A549 (cell line): Measurements from ENCODE around the gene MRPL45. TPM values are rescaled to one million over a fixed set of nuclear protein-coding genes. Genes with fewer than 3 reads are reported as not detected.

Experiments
- ATAC-seq, 2 experiments: fragments of 200-7000 bp in 1 of 2; fragments of >200 bp in 1 of 2; cut with Nextera tagmentation in 1 of 2; cut with Tn5 transposase in 1 of 2; 3 replicates each; pipeline versions ENCODE4 v1.8.0 to v1.9.1; 2018 to 2020; ENCODE audit warnings: mild to moderate bottlenecking in 1 of 2, moderate library complexity in 1 of 2
- CTCF ChIA-PET: fragments of 300-600 bp; sonication (Branson Sonifier 250); formaldehyde crosslinking; extraction: SDS; loops from one replicate; lab custom pipeline; 2021; ENCODE audit warnings: antibody characterized with exemption, inconsistent platforms; lab: Yijun Ruan, JAX
- POLR2A ChIA-PET: fragments of 350-600 bp; formaldehyde crosslinking; extraction: SDS; loops from one replicate; lab custom pipeline; 2021; ENCODE audit warnings: antibody characterized with exemption, inconsistent platforms; lab: Yijun Ruan, JAX
- DNase-seq, 2 experiments: peaks; one replicate each; pipeline versions ENCODE4 v3.0.0 to v3.0.0-alpha.2; 2011 to 2016; ENCODE audit warnings: low read depth in 1 of 2, low spot score in 1 of 2
- FAIRE-seq: peaks from 2 replicates; lab custom pipeline; 2011; peaks lifted over from hg19 to GRCh38; lab: Jason Lieb, UNC
- H3K27ac ChIP-seq, 2 experiments: fragments of >200 bp; sonication (Bioruptor Twin); formaldehyde crosslinking; 3 replicates each; pipeline ENCODE4 v1.5.1; 2016 to 2017
- H3K4me1 ChIP-seq: fragments of >200 bp; sonication (Bioruptor Twin); formaldehyde crosslinking; 3 replicates; pipeline ENCODE4 v1.6.1; 2016
- H3K4me2 ChIP-seq: fragments of >200 bp; sonication (Bioruptor Twin); formaldehyde crosslinking; 3 replicates; pipeline ENCODE4 v1.6.1; 2016
- H3K4me3 ChIP-seq: fragments of >200 bp; sonication (Bioruptor Twin); formaldehyde crosslinking; 3 replicates; pipeline ENCODE4 v1.5.1; 2016
- H3K9me3 ChIP-seq: fragments of >200 bp; sonication (Bioruptor Twin); formaldehyde crosslinking; 3 replicates; pipeline ENCODE4 v1.6.1; 2016
- BHLHE40 ChIP-seq: IDR thresholded peaks from 2 replicates; pipeline ENCODE4 v1.6.1; 2012; ENCODE audit warnings: low read depth, low read length, inconsistent platforms
- HEYL ChIP-seq: fragments of 250-450 bp; sonication (Bioruptor Pico); IDR thresholded peaks from 2 replicates; pipeline ENCODE4 v1.8.0; 2021; ENCODE audit warnings: mild to moderate bottlenecking, moderate library complexity
- HOXB13 ChIP-seq: fragments of 250-450 bp; sonication (Bioruptor Pico); IDR thresholded peaks from 2 replicates; pipeline ENCODE4 v1.5.0; 2020; ENCODE audit warnings: low read depth, mild to moderate bottlenecking, moderate library complexity
- KDM5A ChIP-seq: fragments of 200-600 bp; sonication (generic); IDR thresholded peaks from 2 replicates; pipeline ENCODE4 v1.6.1; 2016; ENCODE audit warnings: antibody characterized with exemption, mild to moderate bottlenecking
- MAFK ChIP-seq: fragments of 450-650 bp; IDR thresholded peaks from 2 replicates; pipeline ENCODE4 v1.6.1; 2014; ENCODE audit not compliant: partially characterized antibody
- NFE2L2 ChIP-seq: fragments of 150-350 bp; conservative IDR thresholded peaks from 2 replicates; pipeline ENCODE4 v1.6.1; 2014; ENCODE audit warnings: low read length
- NR3C1 ChIP-seq: fragments of >200 bp; sonication (Bioruptor Twin); formaldehyde crosslinking; IDR thresholded peaks from 3 replicates; pipeline ENCODE4 v1.6.1; 2017
- POLR2AphosphoS2 ChIP-seq: conservative IDR thresholded peaks from 2 replicates; pipeline ENCODE4 v1.6.1; 2012; ENCODE audit warnings: low read length, improper control_type of control experiment, inconsistent platforms
- RAD21 ChIP-seq, 2 experiments: fragments of >200 bp in 1 of 2; sonication (Bioruptor Twin) in 1 of 2; formaldehyde crosslinking in 1 of 2; IDR thresholded peaks in 1 of 2; conservative IDR thresholded peaks in 1 of 2; 2 replicates in 1 of 2; 3 replicates in 1 of 2; pipeline ENCODE4 v1.6.1; 2012 to 2018; ENCODE audit warnings: inconsistent platforms in 1 of 2
- SREBF2 ChIP-seq: fragments of 450-650 bp; IDR thresholded peaks from 2 replicates; pipeline ENCODE4 v1.6.1; 2014; ENCODE audit warnings: mild to moderate bottlenecking, moderate library complexity
- ZFP36 ChIP-seq: fragments of 450-650 bp; IDR thresholded peaks from 2 replicates; pipeline ENCODE4 v1.6.1; 2014; ENCODE audit warnings: borderline replicate concordance; ENCODE audit not compliant: partially characterized antibody
- ZNF302 ChIP-seq: fragments of 250-450 bp; sonication (Bioruptor Pico); IDR thresholded peaks from 2 replicates; pipeline ENCODE4 v1.9.0; 2021; ENCODE audit warnings: inconsistent platforms, mild to moderate bottlenecking, moderate library complexity
- ZSCAN20 ChIP-seq: fragments of 250-450 bp; sonication (Bioruptor Pico); IDR thresholded peaks from 2 replicates; pipeline ENCODE4 v1.8.0; 2022; ENCODE audit warnings: mild to moderate bottlenecking, moderate library complexity
- WGBS: methylation state at CpG from one replicate; pipeline ENCODE4 v1.1.6; 2017; ENCODE audit errors: missing lambda C conversion rate; 5-methylcytosine and 5-hydroxymethylcytosine counted together
- polyA plus RNA-seq, 4 experiments: library from polyadenylated mRNA; depleted of rRNA in 3 of 4; stranded (reverse); fragments of >200 nt; fragmentation: RNase III in 1 of 4; extraction: RNeasy Plus Mini Kit Qiagen cat#74134 plus additional on column Dnase treatment in 1 of 4; gene quantifications; 2 replicates in 3 of 4; 3 replicates in 1 of 4; pipeline ENCODE4 v1.2.3, GENCODE V29; 2011 to 2017
- TF ChIP-seq, protein P1 (sequence below): fragments of 450-650 bp; IDR thresholded peaks from 2 replicates; pipeline ENCODE4 v1.6.1; 2014; ENCODE audit warnings: antibody characterized with exemption
- TF ChIP-seq, protein P2 (sequence below): fragments of 150-350 bp; IDR thresholded peaks from 2 replicates; pipeline ENCODE4 v1.6.1; 2014; ENCODE audit warnings: low read depth, mild to moderate bottlenecking, low read length
- TF ChIP-seq, protein P3 (sequence below): fragments of >200 bp; sonication (Bioruptor Twin); formaldehyde crosslinking; IDR thresholded peaks from 3 replicates; pipeline ENCODE4 v1.5.1; 2016
- TF ChIP-seq, protein P4 (sequence below): fragments of 250-450 bp; sonication (Bioruptor Pico); IDR thresholded peaks from 2 replicates; pipeline ENCODE4 v1.5.0; 2021; ENCODE audit warnings: mild to moderate bottlenecking, moderate library complexity, borderline replicate concordance
- TF ChIP-seq, protein P5 (sequence below): fragments of >200 bp; sonication (Bioruptor Twin); formaldehyde crosslinking; IDR thresholded peaks from 2 replicates; pipeline ENCODE4 v1.6.1; 2016

MRPL45 gene
- polyA plus RNA-seq, 2 of the 4 experiments (the other 2 are of a cell fraction) = 69.6 to 134 TPM

DNA sequence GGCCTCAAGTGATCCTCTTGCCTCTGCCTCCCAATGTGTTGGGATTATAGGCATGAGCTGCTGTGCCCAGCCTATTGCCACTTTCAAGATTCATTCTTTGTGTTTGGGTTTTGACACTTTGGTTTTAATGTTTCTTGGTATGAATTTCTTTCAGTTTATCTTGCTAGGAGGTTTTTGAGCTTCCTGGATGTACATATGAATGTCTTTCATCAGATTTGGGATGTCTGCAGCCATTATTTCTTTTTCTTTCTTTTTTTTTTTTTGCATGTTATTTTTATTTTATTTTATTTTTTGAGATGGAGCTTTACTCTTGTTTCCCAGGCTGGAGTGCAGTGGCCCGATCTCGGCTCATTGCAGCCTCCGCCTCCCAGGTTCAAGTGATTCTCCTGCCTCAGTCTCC, 18.5 kb downstream of the MRPL45 start:
- 62% methylated on average over 3 of the region's 3 CpGs for WGBS
- H3K27ac ChIP-seq = no peak overlapping the region
- ATAC-seq = no peak
- no peak overlapping the region for H3K4me2 ChIP-seq
- POLR2A ChIA-PET = no interaction called here
- CTCF ChIA-PET = interaction anchor here (0.6 to 30.7 kb wide), 4 partner anchors 10 to 99 kb away, joined by 3 to 675 read pairs (median 4); partner anchors contain the start of genes GPR179 and SOCS7
- peaks cover 4% of the 10 kb centered on the region; the same call in 1 of the 3 replicates for H3K4me1 ChIP-seq
- no peak for FAIRE-seq
- TF ChIP-seq BHLHE40 (no peak), ZFP36 (no peak), MAFK (no peak), RAD21 (conservative IDR thresholded peaks at IDR 0.05 in 1 of 2, IDR thresholded peaks at IDR 0.05 in 1 of 2) (no peak), ZSCAN20 (CRISPR knock-in tag) (no peak), NR3C1 (no peak), NFE2L2 (no peak), SREBF2 (no peak), HOXB13 (CRISPR knock-in tag) (no peak)
- TF ChIP-seq, protein P1, sequence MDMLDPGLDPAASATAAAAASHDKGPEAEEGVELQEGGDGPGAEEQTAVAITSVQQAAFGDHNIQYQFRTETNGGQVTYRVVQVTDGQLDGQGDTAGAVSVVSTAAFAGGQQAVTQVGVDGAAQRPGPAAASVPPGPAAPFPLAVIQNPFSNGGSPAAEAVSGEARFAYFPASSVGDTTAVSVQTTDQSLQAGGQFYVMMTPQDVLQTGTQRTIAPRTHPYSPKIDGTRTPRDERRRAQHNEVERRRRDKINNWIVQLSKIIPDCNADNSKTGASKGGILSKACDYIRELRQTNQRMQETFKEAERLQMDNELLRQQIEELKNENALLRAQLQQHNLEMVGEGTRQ = no peak
- TF ChIP-seq, protein P2, sequence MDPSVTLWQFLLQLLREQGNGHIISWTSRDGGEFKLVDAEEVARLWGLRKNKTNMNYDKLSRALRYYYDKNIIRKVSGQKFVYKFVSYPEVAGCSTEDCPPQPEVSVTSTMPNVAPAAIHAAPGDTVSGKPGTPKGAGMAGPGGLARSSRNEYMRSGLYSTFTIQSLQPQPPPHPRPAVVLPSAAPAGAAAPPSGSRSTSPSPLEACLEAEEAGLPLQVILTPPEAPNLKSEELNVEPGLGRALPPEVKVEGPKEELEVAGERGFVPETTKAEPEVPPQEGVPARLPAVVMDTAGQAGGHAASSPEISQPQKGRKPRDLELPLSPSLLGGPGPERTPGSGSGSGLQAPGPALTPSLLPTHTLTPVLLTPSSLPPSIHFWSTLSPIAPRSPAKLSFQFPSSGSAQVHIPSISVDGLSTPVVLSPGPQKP = no peak
- TF ChIP-seq, protein P3, sequence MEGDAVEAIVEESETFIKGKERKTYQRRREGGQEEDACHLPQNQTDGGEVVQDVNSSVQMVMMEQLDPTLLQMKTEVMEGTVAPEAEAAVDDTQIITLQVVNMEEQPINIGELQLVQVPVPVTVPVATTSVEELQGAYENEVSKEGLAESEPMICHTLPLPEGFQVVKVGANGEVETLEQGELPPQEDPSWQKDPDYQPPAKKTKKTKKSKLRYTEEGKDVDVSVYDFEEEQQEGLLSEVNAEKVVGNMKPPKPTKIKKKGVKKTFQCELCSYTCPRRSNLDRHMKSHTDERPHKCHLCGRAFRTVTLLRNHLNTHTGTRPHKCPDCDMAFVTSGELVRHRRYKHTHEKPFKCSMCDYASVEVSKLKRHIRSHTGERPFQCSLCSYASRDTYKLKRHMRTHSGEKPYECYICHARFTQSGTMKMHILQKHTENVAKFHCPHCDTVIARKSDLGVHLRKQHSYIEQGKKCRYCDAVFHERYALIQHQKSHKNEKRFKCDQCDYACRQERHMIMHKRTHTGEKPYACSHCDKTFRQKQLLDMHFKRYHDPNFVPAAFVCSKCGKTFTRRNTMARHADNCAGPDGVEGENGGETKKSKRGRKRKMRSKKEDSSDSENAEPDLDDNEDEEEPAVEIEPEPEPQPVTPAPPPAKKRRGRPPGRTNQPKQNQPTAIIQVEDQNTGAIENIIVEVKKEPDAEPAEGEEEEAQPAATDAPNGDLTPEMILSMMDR = no peak
- TF ChIP-seq, protein P4, sequence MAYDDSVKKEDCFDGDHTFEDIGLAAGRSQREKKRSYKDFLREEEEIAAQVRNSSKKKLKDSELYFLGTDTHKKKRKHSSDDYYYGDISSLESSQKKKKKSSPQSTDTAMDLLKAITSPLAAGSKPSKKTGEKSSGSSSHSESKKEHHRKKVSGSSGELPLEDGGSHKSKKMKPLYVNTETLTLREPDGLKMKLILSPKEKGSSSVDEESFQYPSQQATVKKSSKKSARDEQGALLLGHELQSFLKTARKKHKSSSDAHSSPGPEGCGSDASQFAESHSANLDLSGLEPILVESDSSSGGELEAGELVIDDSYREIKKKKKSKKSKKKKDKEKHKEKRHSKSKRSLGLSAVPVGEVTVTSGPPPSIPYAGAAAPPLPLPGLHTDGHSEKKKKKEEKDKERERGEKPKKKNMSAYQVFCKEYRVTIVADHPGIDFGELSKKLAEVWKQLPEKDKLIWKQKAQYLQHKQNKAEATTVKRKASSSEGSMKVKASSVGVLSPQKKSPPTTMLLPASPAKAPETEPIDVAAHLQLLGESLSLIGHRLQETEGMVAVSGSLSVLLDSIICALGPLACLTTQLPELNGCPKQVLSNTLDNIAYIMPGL = no peak
- TF ChIP-seq, protein P5, sequence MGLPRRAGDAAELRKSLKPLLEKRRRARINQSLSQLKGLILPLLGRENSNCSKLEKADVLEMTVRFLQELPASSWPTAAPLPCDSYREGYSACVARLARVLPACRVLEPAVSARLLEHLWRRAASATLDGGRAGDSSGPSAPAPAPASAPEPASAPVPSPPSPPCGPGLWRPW = no peak
- H3K9me3 ChIP-seq = no peaks in the 10 kb centered on the region
- no peak for DNase-seq
- H3K4me3 ChIP-seq = no peak overlapping the region

DNA sequence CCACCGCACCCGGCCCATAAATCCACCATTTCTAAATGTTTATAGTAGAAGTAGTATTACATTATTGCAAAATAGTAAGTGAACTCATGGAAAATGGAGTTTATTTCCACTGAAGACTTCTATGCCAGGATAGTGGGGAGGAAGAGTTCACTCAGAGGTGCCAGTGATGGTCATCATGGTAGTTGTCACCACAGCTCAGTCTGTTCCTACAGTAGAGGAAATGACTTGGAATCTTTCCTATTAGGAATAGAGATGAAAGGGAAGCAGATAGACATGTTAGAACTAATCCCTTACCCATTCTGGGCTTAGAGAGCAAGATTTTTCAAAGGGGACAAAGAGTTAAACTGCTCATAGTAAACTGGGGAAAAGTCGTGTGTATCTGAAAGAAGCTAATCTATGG, 20.1 kb downstream of the MRPL45 start:
- FAIRE-seq = no peak
- H3K27ac ChIP-seq = peak overlapping the region in 1 of 2 experiments; percentile 44; a peak in 3 of 6 replicates
- peaks cover 4% of the 10 kb centered on the region; the same call in 1 of the 3 replicates for H3K4me1 ChIP-seq
- TF ChIP-seq POLR2AphosphoS2 (no peak), HEYL (CRISPR knock-in tag) (no peak), KDM5A (no peak), RAD21 (conservative IDR thresholded peaks at IDR 0.05 in 1 of 2, IDR thresholded peaks at IDR 0.05 in 1 of 2) (no peak), ZNF302 (CRISPR knock-in tag) (no peak), SREBF2 (no peak)
- TF ChIP-seq, protein P5 = no peak
- TF ChIP-seq, protein P2 = no peak
- ATAC-seq = no peak
- no peak overlapping the region for H3K4me2 ChIP-seq
- 87% methylated on average over 3 of the region's 3 CpGs for WGBS
- DNase-seq = no peak
- ChIA-PET POLR2A (no interaction called here), CTCF (interaction anchor here (0.8 to 30.7 kb wide), 2 partner anchors 9 to 26 kb away, joined by 3 to 675 read pairs; partner anchors contain the start of genes GPR179 and SOCS7)
- H3K9me3 ChIP-seq = no peaks in the 10 kb centered on the region
- H3K4me3 ChIP-seq = no peak overlapping the region
